B cell (primary cell): Measurements from ENCODE around the gene EIPR1.

Experiments used
- EZH2 ChIP-seq: IDR thresholded peaks from 2 replicates; pipeline ENCODE4 v1.6.1; 2012; ENCODE audit warnings: borderline replicate concordance, low read depth, mild to moderate bottlenecking, moderate library complexity, low read length; ENCODE audit not compliant: insufficient read depth, poor library complexity, severe bottlenecking
- TF ChIP-seq, protein P1 (sequence below): fragments of 200-600 bp; IDR thresholded peaks from one replicate; pipeline ENCODE4 v1.8.0; 2022; ENCODE audit warnings: antibody characterized with exemption, mild to moderate bottlenecking

DNA sequence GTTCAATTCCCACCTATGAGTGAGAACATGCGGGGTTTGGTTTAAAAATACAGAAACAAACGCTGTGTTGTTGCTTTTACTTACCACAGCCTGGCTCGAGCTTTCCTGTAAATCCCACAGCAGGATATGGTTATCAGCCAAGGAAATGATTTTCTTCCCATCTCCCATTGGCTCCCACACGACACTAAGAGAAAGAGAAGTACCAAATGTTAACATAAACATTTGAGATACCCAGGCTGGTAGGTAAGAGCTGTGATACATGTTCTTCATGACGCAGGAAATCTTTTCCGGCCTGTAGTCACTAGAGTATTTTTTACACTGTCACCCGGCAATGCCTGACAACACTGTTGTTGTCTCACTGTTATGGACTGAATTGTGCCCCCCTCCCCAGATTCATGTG lies 163.6 kb downstream of the EIPR1 start:
- TF ChIP-seq, protein P1, sequence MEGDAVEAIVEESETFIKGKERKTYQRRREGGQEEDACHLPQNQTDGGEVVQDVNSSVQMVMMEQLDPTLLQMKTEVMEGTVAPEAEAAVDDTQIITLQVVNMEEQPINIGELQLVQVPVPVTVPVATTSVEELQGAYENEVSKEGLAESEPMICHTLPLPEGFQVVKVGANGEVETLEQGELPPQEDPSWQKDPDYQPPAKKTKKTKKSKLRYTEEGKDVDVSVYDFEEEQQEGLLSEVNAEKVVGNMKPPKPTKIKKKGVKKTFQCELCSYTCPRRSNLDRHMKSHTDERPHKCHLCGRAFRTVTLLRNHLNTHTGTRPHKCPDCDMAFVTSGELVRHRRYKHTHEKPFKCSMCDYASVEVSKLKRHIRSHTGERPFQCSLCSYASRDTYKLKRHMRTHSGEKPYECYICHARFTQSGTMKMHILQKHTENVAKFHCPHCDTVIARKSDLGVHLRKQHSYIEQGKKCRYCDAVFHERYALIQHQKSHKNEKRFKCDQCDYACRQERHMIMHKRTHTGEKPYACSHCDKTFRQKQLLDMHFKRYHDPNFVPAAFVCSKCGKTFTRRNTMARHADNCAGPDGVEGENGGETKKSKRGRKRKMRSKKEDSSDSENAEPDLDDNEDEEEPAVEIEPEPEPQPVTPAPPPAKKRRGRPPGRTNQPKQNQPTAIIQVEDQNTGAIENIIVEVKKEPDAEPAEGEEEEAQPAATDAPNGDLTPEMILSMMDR, result no peak
- TF ChIP-seq EZH2, result no peak
